Measurements from ENCODE around the gene RBM24. TPM values are rescaled to one million over a fixed set of nuclear protein-coding genes. Genes with fewer than 3 reads are reported as not detected.
A peak's percentile ranks its signal among the peaks of the same experiment; 100 is the strongest.

The RBM24 gene
- total and polyA plus RNA-seq, 7 donors: 135 to 248 (median 215) TPM

DNA sequence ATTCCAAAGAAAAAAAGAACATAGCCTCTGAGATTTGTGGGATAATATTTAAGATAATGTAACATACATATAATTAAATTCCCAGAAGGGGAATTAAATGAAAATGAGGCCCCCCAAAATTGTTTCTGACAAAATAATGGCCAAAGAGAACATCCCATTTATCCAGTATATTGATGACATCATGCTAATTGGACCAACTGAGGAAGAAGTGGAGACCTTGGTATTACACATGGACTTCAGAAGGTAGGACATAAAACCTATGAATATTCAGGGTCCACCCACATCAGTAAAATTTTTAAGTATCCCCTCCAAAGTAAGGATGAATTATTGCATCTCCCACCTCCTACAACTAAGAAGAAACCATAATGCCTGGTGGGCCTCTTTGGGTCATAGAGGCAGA lies 15.6 kb upstream of the RBM24 start:
- DNase-seq (no peak), ATAC-seq (no peak)
- no peak for TF ChIP-seq CTCF (IDR thresholded peaks at IDR 0.05)
- H3K36me3 ChIP-seq (ENCODE audit: insufficient read depth in 1 of 2, low read depth in 1 of 2): no peaks in the 10 kb centered on the region
- no peaks in the 10 kb centered on the region for H3K27me3 ChIP-seq (ENCODE audit: insufficient read depth in 3 of 3, low read length in 2 of 3)
- no peak overlapping the region for H3K27ac ChIP-seq
- H3K4me3 ChIP-seq: no peak overlapping the region
- intact Hi-C loops (cut with DNase I): loop anchor here in 1 of 2 donors (5.0 kb wide), 1 partner anchor 53 kb away; no protein-coding TSS in a partner anchor
- peaks cover 31% of the 10 kb centered on the region for H3K4me1 ChIP-seq
- H3K9me3 ChIP-seq: no peaks in the 10 kb centered on the region

- ATAC-seq: peak in 1 of 4 donors; percentile 25
- peaks cover 31% of the 10 kb centered on the region for H3K4me1 ChIP-seq
- WGBS, 3 donors: 81 to 88% (median 84%) methylated on average over 3 of the region's 3 CpGs
- H3K36me3 ChIP-seq (ENCODE audit: insufficient read depth in 1 of 2, low read depth in 1 of 2): no peaks in the 10 kb centered on the region
- H3K9me3 ChIP-seq: no peaks in the 10 kb centered on the region
- no peak for TF ChIP-seq CTCF (IDR thresholded peaks at IDR 0.05)
- no peak overlapping the region for H3K4me3 ChIP-seq
- no peaks in the 10 kb centered on the region for H3K27me3 ChIP-seq (ENCODE audit: insufficient read depth in 3 of 3, low read length in 2 of 3)
- DNase-seq: no peak
- intact Hi-C loops (cut with DNase I): loop anchor here in 1 of 2 donors (5.0 kb wide), 1 partner anchor 55 kb away; no protein-coding TSS in a partner anchor
- H3K27ac ChIP-seq: peak overlapping the region; percentile 83
Measured at GRCh38 chr6:17267566-17267965, 13.6 kb upstream of the RBM24 start.

GRCh38 chr6:17268114-17268513 lies 13.0 kb upstream of the RBM24 start:
- DNase-seq (no peak), ATAC-seq (peak; percentile 29 to 70 (median 54))
- no peaks in the 10 kb centered on the region for H3K9me3 ChIP-seq
- no peak overlapping the region for H3K4me3 ChIP-seq
- no peaks in the 10 kb centered on the region for H3K36me3 ChIP-seq (ENCODE audit: insufficient read depth in 1 of 2, low read depth in 1 of 2)
- H3K4me1 ChIP-seq: peaks cover 31% of the 10 kb centered on the region
- intact Hi-C loops (cut with DNase I): loop anchor here in 1 of 2 donors (5.0 kb wide), 1 partner anchor 56 kb away; no protein-coding TSS in a partner anchor
- no peak for TF ChIP-seq CTCF (IDR thresholded peaks at IDR 0.05)
- H3K27ac ChIP-seq: peak overlapping the region; percentile 83
- 70 to 79% (median 72%) methylated on average over 6 of the region's 6 CpGs for WGBS, 3 donors
- H3K27me3 ChIP-seq (ENCODE audit: insufficient read depth in 3 of 3, low read length in 2 of 3): no peaks in the 10 kb centered on the region

- peak overlapping the region; percentile 83 for H3K27ac ChIP-seq
- no peak for TF ChIP-seq CTCF (IDR thresholded peaks at IDR 0.05)
- H3K4me1 ChIP-seq: peaks cover 31% of the 10 kb centered on the region
- no peaks in the 10 kb centered on the region for H3K9me3 ChIP-seq
- no peak overlapping the region for H3K4me3 ChIP-seq
- no peaks in the 10 kb centered on the region for H3K36me3 ChIP-seq (ENCODE audit: insufficient read depth in 1 of 2, low read depth in 1 of 2)
- DNase-seq (no peak), ATAC-seq (peak; percentile 82 to 89 (median 88))
- intact Hi-C loops (cut with DNase I): loop anchor here in 1 of 2 donors (5.0 kb wide), 1 partner anchor 58 kb away; no protein-coding TSS in a partner anchor
- WGBS, 3 donors: 27 to 36% (median 29%) methylated on average over 3 of the region's 3 CpGs
- no peaks in the 10 kb centered on the region for H3K27me3 ChIP-seq (ENCODE audit: insufficient read depth in 3 of 3, low read length in 2 of 3)
Measured at GRCh38 chr6:17269840-17270239, 11.3 kb upstream of the RBM24 start.

GRCh38 chr6:17271628-17272027 lies 9.5 kb upstream of the RBM24 start:
- no peak for DNase-seq
- Histone ChIP-seq H3K9me3 (no peaks in the 10 kb centered on the region), H3K4me1 (peaks cover 28% of the 10 kb centered on the region), H3K27me3 (ENCODE audit: insufficient read depth in 3 of 3, low read length in 2 of 3) (no peaks in the 10 kb centered on the region), H3K4me3 (no peak overlapping the region), H3K36me3 (ENCODE audit: insufficient read depth in 1 of 2, low read depth in 1 of 2) (no peaks in the 10 kb centered on the region), H3K27ac (no peak overlapping the region)
- intact Hi-C loops (cut with DNase I): no loop called here
- TF ChIP-seq CTCF (IDR thresholded peaks at IDR 0.05): no peak
- no peak for ATAC-seq
- WGBS, 3 donors: 80 to 83% (median 82%) methylated on average over 3 of the region's 3 CpGs

Measured in psoas muscle (tissue), 8 donors.